HG03575 (cell line): ENCODE results near the gene POU2F3.

Experiments used
- ATAC-seq: cut with Tn5 transposase; IDR thresholded peaks from one replicate; pipeline ENCODE4 v1.9.1; 2021; ENCODE audit not compliant: unreplicated experiment, insufficient number of reproducible peaks, low FRiP score; ENCODE audit errors: extremely low read depth

Gene POU2F3

DNA sequence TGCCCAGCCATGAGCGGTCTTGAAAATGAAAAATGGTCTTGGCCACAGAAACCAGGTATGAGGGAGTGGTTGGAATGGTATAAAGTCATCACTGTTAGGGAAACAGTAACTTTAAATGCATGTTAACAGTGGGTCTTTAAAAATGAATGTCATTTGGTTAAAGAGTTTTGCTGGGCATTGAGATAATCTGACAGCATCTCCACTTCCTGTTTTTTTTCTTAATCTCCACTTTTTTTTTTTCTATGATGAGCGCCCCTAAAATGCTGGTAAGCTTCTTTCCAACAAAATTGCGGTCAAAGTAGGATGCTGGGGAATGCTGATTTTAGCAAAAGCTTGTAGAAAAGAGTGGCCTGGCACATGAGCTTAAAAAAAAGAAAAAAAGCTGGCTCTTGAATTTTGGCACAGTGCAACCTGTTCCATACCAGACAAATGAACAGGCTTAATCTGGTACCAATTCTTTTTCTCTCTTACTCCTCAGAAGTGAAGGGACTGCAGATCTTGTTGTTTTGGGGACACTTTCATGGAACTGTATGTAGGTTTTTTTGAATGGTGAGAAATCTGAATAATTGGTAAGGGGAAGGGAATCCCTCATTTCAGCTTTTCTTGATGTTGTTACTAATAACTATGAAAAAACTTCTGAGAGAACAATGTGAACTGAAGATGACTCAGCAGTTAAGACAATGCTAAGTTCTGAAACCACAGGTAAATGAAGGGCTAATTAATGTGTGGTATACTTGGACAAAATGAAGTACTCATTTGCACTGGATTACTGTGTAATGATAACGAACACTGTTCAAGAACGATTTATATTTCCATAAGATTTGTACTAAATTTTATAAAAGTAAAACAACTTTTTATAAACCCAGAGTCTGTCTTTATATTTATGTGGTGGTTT is 93.1 kb downstream of the POU2F3 start:
- no peak for ATAC-seq

DNA sequence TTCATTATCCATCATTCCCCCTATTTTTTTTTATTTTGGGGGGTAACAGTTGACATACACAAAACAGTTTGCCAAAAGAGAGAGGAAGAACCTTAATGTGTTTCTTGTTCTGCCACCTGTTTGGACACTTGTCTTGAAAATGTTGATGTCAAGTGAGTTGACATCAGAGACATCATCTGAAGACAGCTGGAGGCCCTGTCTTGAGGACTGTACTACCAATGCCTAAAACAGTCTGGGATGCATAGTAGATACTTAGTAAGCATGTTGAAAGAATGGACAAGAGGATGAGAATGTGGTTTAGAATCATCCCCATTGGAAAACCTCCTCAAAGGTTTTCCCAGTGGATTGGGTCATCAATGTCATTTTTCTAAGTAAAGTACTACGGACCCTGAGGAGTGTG is 93.9 kb downstream of the POU2F3 start:
- ATAC-seq = no peak

DNA sequence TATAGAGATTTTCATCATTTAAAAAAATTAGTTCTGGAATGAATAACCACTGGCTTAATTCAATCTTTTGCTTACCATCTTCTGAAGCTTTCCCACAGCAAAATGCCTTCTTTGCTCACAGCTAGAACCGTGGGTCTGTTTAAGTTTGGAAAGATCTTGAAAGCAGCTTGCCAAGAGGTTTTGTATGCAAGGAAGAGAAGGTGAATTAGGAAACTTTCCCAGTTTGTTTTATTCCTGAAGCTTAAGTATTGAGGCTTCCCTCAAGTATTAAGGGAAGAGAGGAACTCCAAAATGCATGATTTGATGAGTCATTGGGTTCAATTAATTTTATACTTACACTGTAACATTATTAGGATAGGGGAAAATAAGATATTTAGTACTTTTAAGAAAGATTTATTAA is 94.4 kb downstream of the POU2F3 start:
- no peak for ATAC-seq

DNA sequence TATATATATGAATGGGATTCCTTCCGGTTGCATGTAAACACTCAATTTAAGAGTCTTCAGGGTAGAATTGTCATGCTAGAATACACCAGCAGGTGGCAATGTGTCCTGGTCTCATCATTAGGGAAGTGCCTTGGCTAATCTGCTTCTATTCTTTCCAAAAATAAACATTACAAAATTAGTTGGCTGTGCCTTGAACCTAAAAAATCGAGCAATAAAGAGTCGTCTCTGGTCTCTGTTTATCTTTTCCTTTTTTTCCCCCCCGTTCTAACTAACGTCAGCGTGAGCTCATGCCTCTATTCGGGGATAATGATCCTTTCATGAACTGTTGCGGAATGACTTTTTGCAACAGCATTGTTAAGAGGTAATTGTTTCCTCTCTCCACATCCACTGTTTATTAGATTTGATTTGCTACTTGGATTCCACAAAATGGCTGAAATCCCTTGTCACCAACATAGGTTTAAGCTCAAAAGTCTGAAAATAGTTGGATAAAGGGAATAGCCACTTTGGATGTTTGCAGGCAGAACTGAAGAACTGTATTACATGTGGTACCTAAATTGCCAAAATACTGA is 95.0 kb downstream of the POU2F3 start:
- no peak for ATAC-seq

DNA sequence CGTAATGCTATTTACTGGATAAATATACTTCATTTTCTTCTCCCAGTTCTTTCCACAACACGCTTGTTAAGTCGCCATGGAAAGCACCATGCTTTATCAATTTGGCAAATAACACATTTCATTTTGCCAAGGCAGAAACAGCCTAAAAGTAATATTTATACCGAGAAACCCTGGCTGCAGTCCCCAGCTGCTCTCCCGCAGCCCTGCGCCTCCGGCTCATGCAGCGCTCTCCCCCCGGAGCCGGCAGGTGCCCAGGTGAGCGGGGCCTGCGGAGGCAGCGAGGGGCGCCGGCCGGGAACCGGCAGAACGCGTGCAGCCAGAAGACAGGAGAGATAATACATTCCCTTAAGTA is 95.6 kb downstream of the POU2F3 start:
- ATAC-seq = no peak

DNA sequence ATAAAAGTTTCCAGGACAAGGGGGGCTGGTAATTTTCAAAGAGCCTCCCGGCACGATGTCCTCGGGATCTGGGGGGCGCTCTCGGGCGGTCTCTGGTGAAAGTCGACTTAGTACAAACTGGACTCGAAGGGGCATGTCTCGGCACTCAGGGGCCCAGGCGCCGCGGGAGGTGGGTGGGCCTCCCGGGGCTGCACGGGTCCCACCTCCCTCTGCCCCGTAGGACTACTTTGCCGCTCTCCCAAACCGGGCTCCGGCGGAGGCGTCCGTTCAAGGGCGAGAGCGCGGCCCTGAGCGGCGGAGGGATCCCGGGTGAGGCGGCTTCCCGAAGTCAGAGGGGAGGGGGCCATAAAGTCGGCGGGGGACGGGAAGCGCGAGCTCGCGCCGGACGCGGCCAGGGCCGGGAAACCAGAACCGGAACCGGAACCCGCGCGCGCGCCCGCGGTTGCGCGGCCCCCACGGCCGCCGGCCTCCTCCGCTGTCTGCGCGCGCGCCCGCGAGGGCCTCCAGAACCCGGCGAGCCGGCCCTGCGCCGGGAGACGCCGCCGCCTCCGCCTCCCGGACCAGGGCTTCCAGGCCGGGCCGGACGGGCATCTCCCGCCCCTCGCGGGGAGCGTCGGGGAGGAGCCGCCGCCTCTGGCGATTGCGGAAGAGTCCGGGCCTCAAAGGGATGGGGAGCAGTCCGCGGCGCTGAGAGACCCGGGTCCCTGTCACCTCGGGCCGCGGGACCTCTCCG is 96.1 kb downstream of the POU2F3 start, which contains the start of gene ARHGEF12:
ARHGEF12 (plus strand) TSS at position 506 of the 733 bp plus-strand sequence. CDS start 831 bp downstream, outside the sequence.
- no peak for ATAC-seq

DNA sequence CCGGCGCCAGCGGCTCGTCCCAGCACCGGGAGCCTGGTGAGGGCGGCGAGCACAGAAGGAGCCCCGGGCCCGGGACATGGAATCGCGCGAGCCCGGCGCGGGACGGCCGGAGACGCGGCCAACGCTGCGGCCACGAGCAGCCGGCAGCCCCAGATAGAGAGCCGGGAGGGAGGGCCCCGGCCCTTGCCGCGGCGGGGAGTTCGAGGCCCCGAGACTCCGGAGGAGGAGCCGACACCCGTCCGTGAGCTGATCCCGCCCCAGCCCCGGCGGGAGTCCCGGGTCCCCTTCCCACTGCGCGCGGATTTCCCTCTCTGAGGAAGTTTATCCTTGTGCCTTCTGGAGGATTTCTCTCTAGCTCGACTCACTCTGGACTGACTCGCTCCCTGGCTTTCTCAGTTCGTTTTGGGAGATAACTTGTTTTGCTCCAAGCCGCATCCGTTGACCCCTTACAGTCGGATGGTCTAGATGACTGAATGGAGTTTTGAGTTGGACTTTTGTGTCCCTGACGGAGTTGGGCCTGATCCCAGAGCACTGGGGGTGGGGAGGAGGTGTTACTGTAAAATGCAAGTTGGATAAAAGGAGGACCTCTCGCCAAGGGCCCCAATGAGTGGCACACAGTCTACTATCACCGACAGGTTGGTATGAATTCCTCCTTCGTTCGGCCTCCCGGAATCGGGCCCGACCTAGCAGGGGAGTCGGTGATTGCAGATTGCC is 96.9 kb downstream of the POU2F3 start:
- no peak for ATAC-seq

DNA sequence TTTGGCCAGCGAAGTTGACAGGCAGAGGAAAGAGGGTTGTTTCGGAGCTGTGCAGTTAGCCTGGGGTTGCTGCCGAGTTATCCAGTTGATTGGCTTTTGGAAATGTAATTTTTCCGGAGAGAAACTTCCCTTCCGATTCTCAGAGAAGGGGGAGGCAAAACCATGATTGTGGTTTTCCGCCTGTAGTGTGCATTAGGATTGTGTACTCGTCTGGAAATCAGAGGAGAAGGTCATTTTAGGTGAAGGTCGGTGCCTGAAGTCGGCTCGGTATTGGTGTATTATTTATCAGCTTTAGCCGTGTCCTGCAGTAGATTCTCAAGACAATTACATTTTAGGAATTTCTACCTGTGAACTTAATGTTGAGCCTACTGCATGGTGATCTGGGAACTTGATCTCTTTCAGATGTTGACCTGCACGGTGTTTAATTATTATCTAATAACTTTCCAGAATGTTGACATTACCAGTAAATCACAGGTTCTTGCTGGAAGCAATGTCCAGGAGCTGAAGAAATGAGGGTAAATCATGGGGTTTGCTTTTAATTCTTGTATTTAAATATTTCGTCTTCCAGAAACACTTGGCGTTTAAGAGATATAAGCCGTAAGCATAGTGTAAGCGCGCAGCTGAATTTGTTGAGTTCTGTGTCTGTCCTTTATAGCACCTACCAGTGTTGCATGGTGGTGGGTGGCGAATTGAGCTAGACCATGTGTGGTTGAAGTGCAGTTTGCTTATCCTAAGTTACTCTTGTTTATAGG is 97.6 kb downstream of the POU2F3 start:
- ATAC-seq = no peak

DNA sequence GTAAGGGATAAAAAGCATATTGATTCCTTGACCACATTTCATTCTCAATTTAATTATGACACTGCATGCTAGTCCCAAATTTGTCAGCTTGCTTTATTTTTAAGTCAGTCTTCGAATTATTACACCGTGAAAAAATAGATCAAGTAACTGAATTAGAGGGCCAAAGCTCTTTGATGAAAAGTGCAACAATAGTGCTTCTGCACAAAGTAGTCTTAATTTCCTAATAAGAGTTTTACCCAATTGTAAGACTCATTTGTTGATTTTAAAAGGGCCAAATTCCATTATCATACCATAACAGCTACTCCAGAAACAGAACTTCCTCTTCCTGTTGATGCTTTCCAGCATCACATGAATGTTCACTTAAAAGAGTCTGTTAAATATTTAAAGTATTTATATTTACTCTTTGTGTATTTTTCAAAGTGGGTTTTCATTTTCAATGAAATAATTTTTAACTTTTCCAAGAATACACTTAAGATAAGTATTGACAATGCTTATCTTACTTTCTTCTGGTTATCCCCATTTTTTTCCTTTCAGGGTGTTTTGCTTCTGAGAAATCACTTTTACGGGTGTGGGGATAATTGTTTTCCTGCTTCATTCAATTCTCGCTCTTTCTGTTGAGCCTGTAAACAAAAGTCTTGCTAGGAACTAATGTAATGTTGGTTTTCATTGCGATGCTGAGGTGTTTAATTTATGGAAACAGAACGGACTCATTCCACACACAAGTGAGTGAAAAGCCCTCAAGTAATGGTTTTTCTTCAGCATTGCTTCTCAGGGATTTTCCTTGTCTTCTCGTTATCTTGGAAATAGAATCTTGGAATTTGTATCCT is 98.4 kb downstream of the POU2F3 start:
- ATAC-seq = no peak

DNA sequence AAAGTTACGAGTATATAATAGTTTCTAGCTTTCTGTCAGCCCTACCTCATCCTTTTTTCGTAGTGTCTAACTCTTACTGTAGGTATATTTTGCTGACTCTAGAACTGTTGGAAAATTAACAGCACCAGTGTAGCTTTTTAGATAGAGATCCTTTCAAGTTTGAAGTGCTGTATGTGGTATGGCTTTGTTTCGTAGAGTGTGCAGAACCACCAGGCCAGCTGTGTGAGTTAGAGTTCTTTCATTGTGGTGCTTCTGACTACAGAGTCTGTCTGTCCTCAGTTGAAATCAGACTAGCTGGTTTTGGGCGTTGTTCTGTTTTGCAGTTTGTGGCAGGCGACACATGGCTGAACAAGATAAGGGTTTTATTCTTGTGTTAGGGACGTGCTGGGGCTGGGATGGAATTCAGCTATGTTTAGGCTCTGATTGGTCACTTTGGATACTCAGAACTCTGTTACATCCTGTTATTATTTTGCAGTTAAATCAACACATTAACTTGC is 99.5 kb downstream of the POU2F3 start:
- ATAC-seq = no peak

DNA sequence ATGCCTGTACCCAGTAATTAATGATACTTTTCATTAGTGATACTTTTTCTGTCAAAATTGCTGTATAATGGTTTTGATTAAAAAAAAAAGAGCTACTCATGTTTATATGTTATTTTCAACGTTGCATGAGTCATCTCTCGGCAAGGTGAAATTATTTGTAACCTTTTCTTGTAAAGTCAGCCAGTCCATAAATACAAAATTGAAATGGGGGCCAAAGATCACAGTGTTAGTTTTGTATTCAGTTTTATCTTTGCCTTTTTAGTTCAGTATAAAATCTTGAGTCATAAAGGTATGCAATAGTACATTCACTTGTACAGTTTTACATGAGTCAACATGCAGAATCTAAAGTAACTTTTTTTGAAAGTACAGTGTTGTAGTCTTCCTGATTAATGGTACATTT is 100.6 kb downstream of the POU2F3 start:
- no peak for ATAC-seq

DNA sequence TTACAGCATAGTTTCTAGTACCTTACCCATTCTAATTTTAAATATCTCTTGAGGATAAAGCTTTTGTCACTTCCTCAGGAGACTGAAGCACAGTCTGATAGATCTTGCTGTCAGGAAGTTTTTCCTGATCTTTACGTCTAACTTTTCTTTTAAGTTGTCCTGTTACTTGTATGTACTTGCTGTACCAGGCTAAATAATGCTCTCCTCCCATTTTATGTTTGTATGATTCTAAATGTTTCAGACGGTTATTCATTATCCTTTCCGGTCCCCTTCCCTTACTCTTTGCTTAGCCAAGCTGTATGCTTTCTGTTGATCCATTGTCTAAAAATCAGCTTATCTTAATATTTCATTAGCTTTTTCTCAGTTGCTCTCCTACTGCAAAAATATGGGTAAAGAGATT is 102.3 kb downstream of the POU2F3 start:
- no peak for ATAC-seq

DNA sequence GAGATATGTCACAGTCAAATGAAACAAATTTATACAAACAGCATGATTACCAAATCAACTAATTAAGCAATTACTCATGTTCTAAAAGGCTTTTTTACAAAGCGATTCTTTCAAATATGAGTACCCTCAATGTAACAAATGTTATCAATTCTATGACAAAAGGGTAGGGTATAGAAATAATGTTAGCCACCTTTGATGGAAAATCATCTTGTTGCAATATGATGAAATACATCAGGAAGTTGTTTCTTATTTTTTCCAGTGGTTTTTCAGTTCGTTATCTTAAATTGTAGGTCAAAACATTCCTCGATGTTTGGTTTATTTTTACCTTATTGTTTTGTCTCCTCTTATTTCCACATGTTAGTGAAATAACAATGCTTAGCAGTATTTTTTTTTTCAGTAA is 102.7 kb downstream of the POU2F3 start:
- ATAC-seq = no peak

DNA sequence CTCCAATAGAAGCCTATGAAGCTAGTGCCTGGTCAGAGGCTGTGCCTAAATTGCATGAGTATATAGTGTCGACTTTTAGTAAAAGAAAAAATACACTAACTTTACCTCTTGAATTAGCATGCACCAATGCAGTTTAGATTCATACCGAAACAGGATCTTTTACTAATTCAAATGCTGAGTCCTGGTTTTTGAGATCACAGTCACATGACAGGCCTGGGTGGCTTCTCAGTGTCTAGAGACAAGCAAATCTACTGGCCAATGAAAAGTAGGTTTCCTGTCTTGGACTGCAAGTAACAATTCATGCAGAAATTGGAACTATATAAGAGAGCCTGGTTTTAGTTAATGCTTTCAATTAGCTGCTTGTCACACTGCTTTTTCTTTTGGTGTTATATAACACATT is 103.5 kb downstream of the POU2F3 start:
- no peak for ATAC-seq

DNA sequence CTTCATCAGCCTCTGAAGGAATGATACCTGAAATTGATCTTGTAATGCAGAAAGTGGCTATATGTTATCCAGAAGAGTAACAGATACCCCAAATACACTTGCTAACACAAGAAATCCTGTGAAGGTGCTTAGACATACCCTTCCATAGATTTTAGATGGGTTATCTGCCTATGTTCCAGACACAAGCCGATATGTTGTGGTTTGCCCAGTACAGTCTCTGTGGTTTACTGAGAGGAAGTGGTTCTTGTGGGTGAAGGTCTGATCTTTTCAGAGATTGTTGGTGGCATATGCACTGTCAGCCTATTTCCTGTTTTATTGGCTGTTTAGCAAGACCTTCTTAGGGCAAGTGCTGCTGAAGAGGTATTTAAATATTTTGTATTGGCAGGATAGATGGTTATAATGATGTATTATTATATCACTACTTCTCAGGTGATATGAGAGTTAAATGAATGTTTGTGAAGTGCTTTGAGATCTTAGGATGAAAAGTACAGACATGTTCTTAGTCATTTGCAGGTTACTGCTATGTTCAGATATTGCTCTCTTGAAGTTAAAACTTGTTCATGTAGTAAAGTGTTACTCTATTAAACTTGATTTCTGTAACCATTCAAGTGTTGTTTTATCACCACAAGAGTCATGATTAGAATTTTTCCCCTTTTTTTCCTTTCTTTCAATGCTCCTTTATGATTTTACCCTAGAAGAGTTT is 104.5 kb downstream of the POU2F3 start:
- no peak for ATAC-seq

DNA sequence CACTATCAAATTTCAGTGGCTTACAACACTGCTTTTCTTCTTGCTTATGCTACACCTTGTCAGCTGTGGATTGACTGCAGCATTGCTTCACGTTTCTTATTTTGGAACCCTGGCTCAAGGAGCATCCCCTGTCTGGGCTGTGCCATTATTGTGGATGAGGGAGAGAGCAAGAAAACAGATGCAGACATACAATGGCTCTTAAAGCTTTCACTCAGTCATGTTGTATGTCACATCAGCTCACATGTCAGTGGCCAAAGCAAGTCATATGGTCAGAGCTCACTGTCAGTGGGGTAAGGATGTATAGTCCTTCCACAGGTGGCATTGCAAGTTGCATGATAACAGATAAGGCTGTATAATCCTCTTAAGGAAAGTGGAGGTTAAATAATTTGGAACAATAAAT is 106.3 kb downstream of the POU2F3 start:
- ATAC-seq = no peak

DNA sequence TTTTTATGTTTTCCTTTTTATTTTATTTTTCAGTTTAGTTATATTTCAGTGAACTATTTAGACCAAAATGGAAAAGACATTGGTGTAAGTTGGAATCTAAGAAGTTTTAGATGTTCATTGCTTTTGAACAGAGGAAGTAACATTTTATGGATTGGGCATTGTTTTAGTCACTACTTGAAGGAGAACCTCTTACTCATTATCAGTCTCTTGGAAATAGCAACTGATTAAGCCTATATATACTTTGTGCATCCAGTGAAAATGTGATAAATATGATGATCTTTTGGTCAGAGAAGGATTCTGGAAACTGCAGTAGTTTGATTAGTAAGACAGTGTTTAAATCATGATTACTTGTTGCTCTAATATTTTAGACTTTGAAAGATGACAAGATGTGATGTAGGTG is 110.7 kb downstream of the POU2F3 start:
- ATAC-seq = no peak
